ENCODE measurements around the gene XXYLT1. TPM values are rescaled to one million over a fixed set of nuclear protein-coding genes. Genes with fewer than 3 reads are reported as not detected.
A peak's percentile ranks its signal among the peaks of the same experiment; 100 is the strongest.

XXYLT1 gene
- total and polyA plus RNA-seq, 9 of the 15 experiments (the other 6 are each of a cell fraction or from before 2014, with no cell fraction given): 1.9 to 18.9 (median 15.0) TPM

GRCh38 chr3:195182470-195182795 lies 88.5 kb downstream of the XXYLT1 start (continued):
- TF ChIP-seq, protein P1, sequence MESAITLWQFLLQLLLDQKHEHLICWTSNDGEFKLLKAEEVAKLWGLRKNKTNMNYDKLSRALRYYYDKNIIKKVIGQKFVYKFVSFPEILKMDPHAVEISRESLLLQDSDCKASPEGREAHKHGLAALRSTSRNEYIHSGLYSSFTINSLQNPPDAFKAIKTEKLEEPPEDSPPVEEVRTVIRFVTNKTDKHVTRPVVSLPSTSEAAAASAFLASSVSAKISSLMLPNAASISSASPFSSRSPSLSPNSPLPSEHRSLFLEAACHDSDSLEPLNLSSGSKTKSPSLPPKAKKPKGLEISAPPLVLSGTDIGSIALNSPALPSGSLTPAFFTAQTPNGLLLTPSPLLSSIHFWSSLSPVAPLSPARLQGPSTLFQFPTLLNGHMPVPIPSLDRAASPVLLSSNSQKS (CRISPR knock-in tag; IDR thresholded peaks at IDR 0.05): no peak
- TF ChIP-seq SMAD4 (CRISPR knock-in tag; conservative IDR thresholded peaks at IDR 0.05) (0 out of 2 replicates have a peak, but pooled peaks have one; percentile 21), ZKSCAN8 (CRISPR knock-in tag; IDR thresholded peaks at IDR 0.05) (0 out of 2 replicates have a peak, but pooled peaks have one; percentile 31), ZNF644 (tag; IDR thresholded peaks at IDR 0.05; ENCODE audit: low read depth) (no peak), FOSL1 (tag; conservative IDR thresholded peaks at IDR 0.05) (peak; percentile 84), SP1 (CRISPR knock-in tag; IDR thresholded peaks at IDR 0.05) (no peak), PTBP1 (IDR thresholded peaks at IDR 0.05; ENCODE audit: low read depth, low read length) (no peak), FOXM1 (IDR thresholded peaks at IDR 0.05; ENCODE audit: low read depth) (0 out of 2 replicates have a peak, but pooled peaks have one; percentile 7), FOXM1 (CRISPR knock-in tag; IDR thresholded peaks at IDR 0.05; ENCODE audit: low read depth) (no peak), HMG20A (CRISPR knock-in tag; conservative IDR thresholded peaks at IDR 0.05) (no peak), NONO (IDR thresholded peaks at IDR 0.05; ENCODE audit: low read depth in 2 of 2, low read length in 1 of 2) (no peak), FOXK2 (conservative IDR thresholded peaks at IDR 0.05 in 1 of 2, IDR thresholded peaks at IDR 0.05 in 1 of 2; ENCODE audit: low read depth in 2 of 2) (peak; percentile 73 to 74), ZNF589 (CRISPR knock-in tag; IDR thresholded peaks at IDR 0.05; ENCODE audit: low read depth) (peak; percentile 46; the same call in 1 of the 2 replicates), PBX2 (CRISPR knock-in tag; IDR thresholded peaks at IDR 0.05; ENCODE audit: low read depth) (no peak), PBX2 (tag; conservative IDR thresholded peaks at IDR 0.05; ENCODE audit: low read depth) (peak; percentile 26; the same call in 1 of the 2 replicates), ARNT (IDR thresholded peaks at IDR 0.05) (no peak)
- TF ChIP-seq, protein P2, sequence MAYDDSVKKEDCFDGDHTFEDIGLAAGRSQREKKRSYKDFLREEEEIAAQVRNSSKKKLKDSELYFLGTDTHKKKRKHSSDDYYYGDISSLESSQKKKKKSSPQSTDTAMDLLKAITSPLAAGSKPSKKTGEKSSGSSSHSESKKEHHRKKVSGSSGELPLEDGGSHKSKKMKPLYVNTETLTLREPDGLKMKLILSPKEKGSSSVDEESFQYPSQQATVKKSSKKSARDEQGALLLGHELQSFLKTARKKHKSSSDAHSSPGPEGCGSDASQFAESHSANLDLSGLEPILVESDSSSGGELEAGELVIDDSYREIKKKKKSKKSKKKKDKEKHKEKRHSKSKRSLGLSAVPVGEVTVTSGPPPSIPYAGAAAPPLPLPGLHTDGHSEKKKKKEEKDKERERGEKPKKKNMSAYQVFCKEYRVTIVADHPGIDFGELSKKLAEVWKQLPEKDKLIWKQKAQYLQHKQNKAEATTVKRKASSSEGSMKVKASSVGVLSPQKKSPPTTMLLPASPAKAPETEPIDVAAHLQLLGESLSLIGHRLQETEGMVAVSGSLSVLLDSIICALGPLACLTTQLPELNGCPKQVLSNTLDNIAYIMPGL (CRISPR knock-in tag; IDR thresholded peaks at IDR 0.05): no peak
- TF ChIP-seq, protein P3, sequence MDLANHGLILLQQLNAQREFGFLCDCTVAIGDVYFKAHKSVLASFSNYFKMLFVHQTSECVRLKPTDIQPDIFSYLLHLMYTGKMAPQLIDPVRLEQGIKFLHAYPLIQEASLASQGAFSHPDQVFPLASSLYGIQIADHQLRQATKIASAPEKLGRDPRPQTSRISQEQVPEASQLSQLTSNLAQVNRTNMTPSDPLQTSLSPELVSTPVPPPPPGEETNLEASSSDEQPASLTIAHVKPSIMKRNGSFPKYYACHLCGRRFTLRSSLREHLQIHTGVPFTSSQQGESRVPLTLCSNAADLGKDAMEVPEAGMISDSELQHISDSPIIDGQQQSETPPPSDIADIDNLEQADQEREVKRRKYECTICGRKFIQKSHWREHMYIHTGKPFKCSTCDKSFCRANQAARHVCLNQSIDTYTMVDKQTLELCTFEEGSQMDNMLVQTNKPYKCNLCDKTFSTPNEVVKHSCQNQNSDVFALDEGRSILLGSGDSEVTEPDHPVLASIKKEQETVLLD (IDR thresholded peaks at IDR 0.05): no peak

Data from K562 (cell line).